GM18508 (cell line): Measurements from ENCODE around the gene SLC4A3.

Source experiments
- ATAC-seq: cut with Tn5 transposase; IDR thresholded peaks from one replicate; pipeline ENCODE4 v1.9.1; 2021; ENCODE audit warnings: moderate number of reproducible peaks; ENCODE audit not compliant: insufficient read depth, unreplicated experiment

SLC4A3 gene

GRCh38 chr2:219611866-219612576, 15.4 kb upstream of the SLC4A3 start:
- ATAC-seq: no peak

GRCh38 chr2:219612577-219613286, 14.7 kb upstream of the SLC4A3 start:
- no peak for ATAC-seq

DNA sequence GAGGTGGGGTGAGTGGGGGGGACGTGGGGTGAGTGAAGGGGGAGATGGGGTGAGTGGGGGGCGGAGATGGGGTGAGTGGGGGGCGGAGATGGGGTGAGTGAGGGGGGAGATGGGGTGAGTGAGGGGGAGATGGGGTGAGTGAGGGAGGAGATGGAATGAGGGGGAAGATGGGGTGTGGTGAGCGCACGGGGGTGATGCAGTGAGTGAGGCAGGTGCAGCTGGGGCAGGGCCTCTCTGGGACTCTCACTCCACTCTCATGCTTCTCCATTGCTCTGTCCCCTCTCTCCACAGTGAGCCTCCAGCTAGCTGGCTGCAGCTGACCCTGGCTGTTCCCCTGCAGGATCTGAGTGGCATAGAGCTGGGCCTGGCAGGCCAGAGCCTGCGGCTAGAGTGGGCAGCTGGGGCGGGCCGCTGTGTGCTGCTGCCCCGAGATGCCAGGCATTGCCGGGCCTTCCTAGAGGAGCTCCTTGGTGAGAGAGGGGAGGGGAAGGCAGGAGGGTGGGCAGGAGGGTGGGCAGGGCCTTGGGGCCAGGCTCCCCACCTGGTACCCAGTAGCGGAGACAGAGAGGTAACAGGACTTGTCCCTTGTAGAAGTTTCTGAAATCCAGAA, 13.9 kb upstream of the SLC4A3 start:
- ATAC-seq: no peak

DNA sequence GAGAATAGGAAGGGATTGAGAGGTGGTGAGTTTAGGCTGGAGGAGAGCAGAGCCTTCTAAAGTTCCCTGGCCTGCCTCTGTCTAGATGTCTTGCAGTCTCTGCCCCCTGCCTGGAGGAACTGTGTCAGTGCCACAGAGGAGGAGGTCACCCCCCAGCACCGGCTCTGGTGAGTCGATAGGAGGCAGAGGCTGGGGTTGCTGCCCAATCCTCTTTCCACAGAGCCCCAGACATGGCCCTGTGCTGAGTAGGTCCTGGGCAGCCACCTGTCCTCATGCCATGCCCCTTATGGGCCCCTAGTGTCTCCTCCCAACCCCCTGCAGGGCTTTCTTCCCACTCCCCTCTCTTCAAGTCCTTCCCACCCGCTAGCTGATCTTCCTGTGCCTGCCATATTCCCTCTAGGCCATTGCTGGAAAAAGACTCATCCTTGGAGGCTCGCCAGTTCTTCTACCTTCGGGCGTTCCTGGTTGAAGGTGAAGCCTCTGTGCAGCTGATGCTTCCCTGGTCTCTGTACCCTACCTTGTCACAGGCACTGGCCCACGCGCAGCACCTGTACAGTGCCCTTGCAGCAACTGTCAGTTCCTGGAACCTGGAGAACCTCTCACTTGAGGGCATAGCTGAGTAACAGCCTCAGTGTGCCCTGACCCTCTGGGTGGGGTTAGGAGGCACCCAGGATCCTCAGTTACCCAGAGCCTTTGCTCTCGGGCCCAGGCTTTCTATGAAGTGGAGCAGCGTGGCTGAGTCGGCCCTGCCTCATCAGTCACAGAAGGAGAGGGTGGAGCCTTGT, 13.2 kb upstream of the SLC4A3 start:
- no peak for ATAC-seq

- no peak for ATAC-seq
Measured at GRCh38 chr2:219615036-219615435, 12.4 kb upstream of the SLC4A3 start.

DNA sequence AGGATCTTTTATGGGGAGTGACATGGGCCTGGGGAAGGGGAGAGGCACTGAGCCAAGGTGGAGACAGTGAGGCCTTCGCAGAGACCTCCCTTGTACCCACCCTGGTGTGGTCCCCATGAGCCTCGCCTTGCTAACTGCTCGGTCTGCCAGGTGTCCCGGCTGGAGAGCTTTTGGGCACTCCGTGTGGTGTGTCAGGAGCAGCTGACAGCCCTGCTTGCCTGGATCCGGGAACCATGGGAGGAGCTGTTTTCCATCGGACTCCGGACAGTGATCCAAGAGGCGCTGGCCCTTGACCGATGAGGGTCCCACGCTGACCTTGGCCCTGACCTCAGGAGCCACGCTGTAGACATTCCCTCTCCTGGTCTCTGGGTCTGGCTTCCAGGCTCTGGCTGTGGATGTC, 11.5 kb upstream of the SLC4A3 start:
- ATAC-seq: no peak

DNA sequence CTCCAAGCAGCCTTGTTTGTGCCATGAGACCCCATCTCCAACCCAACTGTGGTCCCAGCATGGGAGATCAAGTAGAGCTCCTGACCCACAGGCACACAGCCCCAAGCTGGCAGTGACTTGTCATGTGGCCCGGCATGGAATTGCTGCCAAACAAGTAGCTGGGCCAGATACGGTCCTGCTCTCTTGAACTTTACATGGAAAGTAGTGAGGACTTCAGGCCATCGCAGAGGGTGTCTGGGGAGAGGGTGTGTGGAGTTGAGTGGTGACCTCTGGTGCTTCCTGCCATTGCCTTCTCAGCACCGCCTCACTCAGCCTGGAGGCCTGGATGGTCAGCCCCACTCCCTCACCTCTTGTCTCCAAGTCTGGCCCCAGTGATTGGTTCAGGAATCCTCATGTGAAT, 10.9 kb upstream of the SLC4A3 start:
- ATAC-seq: no peak

DNA sequence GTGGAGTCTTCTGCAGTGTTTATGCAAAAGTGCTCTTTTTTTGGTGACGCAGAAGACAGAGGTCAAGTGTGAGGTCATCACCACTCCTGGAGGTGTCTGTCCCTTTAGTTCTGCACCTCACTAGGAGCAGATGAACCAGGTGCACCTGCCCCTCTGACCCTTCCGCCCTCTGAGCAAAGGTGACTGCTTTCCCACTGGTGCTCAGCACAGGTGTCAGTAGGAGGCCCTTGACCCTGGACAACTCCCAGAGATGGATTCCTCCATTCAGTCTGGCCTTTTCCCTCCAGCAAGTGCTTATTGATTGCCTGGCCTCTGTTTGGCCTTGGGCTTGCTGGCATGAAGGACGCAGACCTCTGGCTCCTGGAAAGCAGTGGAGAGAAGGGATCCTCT, 8.7 kb upstream of the SLC4A3 start:
- no peak for ATAC-seq

GRCh38 chr2:219619235-219619634, 8.2 kb upstream of the SLC4A3 start:
- no peak for ATAC-seq

GRCh38 chr2:219620546-219620945, 6.9 kb upstream of the SLC4A3 start:
- no peak for ATAC-seq

- no peak for ATAC-seq
Measured at GRCh38 chr2:219621935-219622334, 5.5 kb upstream of the SLC4A3 start.

DNA sequence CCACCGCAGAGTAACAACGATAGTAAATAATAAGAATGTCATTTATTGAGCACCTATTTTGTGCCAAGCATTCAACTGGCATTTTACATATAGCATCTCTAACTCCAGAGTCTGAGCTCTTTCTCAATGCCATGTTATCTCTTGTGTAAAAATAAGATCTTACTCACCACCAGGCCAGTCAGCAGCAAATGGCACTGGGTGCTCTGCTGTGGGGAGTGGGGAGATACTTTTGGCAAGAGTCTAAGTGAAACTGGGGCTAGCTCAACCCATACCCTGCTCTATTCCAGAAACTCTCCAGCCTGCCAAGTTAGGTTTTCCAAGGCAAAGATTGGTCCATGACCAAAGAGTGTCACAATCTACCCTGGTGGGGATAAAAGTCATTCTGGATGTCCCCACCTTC, 5.0 kb upstream of the SLC4A3 start:
- ATAC-seq: no peak

- ATAC-seq: no peak
Measured at GRCh38 chr2:219624565-219624964, 2.9 kb upstream of the SLC4A3 start.

DNA sequence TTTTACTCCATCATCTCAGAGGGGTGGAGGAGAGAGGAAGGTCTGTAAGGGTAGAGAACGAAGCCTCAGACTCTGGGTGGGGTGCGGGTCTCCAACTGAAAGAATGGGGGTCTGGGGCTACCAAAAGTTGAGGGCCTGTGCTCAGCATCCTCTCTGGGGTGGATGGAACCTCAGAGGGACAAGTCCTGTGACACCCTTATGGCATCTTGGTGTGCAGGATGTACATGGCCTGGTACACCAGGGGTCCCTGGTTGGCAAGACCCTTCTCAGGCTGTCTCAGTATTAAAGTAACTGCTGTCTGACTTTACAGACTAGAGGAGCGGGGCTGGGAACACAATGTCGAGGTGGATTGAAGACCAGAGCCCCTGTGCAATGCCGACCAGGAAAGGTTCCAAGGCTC, 2.3 kb upstream of the SLC4A3 start:
- ATAC-seq: no peak

GRCh38 chr2:219626540-219626939, 890 bp upstream of the SLC4A3 start:
- no peak for ATAC-seq

DNA sequence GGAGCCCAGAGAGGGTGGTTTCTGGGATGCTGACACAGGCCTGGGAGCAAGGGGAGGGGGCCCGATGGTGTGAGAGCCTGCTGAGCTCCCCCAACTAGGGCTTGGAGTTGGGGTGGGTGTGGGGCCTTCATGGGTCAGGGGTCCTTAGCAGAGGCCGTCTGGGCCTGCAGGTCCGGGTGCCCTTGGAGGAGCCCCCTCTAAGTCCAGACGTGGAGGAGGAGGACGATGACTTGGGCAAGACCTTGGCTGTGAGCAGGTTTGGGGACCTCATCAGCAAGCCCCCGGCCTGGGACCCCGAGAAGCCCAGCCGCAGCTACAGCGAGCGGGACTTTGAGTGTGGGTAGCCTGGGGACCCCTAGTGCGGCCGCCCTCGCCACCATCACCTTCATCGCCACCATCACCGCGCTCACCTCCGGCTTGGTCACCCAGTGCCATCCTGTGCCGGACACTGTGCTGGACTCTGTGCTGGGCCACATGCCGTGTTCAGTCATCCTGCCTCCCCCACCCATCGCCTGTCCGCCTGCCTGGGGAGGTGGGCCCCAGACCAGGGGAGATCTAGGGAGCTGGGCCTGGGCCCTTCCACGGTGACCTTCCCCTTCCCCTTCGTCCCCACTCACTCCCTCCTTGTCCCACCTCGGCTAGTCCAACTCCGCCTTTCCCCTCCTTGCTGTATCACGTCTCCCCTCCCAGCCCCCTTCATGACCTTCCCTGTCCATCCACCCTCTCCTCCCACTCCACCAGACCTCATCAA, 980 bp downstream of the SLC4A3 start:
- no peak for ATAC-seq

GRCh38 chr2:219628986-219629901, 1.8 kb downstream of the SLC4A3 start:
- ATAC-seq: no peak

DNA sequence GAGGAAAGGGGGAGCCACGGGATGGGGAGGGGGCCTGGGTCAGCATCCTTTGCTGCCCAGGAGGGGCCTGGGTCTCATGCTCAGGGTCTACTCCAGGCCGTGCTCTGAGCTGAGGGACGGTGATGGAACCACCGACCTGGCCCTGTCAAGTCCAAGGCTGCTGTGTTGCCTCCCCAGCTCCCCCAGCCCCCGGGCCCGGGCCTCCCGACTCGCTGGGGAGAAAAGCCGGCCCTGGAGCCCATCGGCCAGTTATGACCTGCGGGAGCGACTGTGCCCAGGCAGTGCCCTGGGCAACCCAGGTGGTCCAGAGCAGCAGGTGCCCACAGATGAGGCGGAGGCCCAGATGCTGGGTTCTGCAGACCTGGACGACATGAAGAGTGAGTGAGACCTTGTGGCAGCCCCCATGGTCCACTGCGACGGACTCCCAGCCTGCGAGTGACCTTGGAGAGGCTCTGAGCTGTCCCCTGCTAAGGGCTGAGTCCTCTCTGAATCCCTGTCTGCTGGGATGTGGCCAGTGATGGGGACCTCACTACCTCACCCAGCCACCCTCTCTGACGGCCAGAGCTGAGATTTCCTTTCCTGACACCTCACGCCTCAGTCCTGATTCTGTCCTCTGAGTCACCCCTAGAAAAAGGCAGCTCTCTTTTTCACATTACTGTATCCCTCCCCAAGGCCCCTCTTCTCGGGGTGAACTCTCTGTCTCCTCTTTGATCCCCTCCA, 2.7 kb downstream of the SLC4A3 start:
- ATAC-seq: no peak
